HUES6 (cell line): ENCODE measurements around the gene PBX3.

Experiments used
- H3K27ac ChIP-seq: 2 replicates; pipeline ENCODE4 v1.7.0; 2013; ENCODE audit warnings: low read depth, mild to moderate bottlenecking, low read length, inconsistent platforms
- H3K27me3 ChIP-seq: 2 replicates; pipeline ENCODE4 v1.6.1; 2013; ENCODE audit warnings: low read length; ENCODE audit not compliant: control insufficient read depth, insufficient read depth
- H3K36me3 ChIP-seq: 2 replicates; pipeline ENCODE4 v1.6.1; 2013; ENCODE audit warnings: low read length; ENCODE audit not compliant: control insufficient read depth, insufficient read depth
- H3K4me1 ChIP-seq: 2 replicates; pipeline ENCODE4 v1.6.1; 2013; ENCODE audit warnings: low read length; ENCODE audit not compliant: control insufficient read depth, insufficient read depth
- H3K4me3 ChIP-seq: 2 replicates; pipeline ENCODE4 v1.5.1; 2013; ENCODE audit warnings: low read depth, low read length
- H3K9ac ChIP-seq: one replicate; pipeline ENCODE4 v1.6.1; 2013; ENCODE audit warnings: mild to moderate bottlenecking, low read length
- H3K9me3 ChIP-seq: 2 replicates; pipeline ENCODE4 v1.6.1; 2013; ENCODE audit warnings: low read depth, low read length; ENCODE audit not compliant: control insufficient read depth, insufficient read depth

The PBX3 gene

DNA sequence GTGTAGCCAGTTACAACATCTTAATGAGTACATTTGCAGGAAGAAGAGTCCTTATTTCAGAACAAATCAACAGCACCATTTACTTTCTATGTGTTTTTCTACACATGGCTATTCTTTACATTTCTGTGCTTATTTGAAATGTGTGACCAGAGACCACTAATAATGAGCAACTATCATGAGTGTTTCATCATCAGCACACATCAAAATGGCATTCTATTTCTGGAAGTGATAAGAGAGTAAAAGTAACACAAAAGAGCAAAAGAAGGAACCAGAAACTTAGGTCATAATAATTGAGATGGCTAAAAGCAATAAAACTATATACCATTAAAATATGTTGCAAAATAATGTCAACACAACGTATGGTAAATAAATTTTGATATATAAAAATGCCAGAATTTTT, 159.7 kb downstream of the PBX3 start:
- H3K27me3 ChIP-seq = no peaks in the 10 kb centered on the region
- no peak overlapping the region for H3K9ac ChIP-seq
- H3K4me1 ChIP-seq = peaks cover 29% of the 10 kb centered on the region
- H3K4me3 ChIP-seq = no peak overlapping the region
- no peak overlapping the region for H3K27ac ChIP-seq
- no peaks in the 10 kb centered on the region for H3K9me3 ChIP-seq
- H3K36me3 ChIP-seq = no peaks in the 10 kb centered on the region

DNA sequence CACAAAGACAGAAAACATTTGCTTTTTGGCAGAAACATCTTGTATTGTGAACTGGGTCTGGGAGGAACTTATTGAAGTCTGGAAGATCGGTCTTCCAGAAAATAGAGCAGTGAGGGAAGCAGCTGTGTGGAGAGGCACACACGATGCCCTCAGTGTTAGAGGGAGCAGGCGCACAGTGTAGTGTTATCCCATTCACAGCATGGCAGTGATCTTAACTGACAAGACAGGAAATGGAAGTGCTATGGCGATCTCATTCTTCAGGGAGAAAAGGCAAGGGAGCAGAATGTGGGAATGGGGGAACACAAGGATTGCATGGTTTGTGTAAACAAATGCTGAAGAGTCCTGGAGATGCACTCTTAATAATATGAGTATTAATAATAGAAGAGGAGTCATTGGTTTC, 161.0 kb downstream of the PBX3 start:
- no peak overlapping the region for H3K4me3 ChIP-seq
- no peaks in the 10 kb centered on the region for H3K36me3 ChIP-seq
- no peak overlapping the region for H3K27ac ChIP-seq
- H3K4me1 ChIP-seq = peaks cover 34% of the 10 kb centered on the region
- H3K27me3 ChIP-seq = no peaks in the 10 kb centered on the region
- H3K9me3 ChIP-seq = no peaks in the 10 kb centered on the region
- H3K9ac ChIP-seq = no peak overlapping the region

DNA sequence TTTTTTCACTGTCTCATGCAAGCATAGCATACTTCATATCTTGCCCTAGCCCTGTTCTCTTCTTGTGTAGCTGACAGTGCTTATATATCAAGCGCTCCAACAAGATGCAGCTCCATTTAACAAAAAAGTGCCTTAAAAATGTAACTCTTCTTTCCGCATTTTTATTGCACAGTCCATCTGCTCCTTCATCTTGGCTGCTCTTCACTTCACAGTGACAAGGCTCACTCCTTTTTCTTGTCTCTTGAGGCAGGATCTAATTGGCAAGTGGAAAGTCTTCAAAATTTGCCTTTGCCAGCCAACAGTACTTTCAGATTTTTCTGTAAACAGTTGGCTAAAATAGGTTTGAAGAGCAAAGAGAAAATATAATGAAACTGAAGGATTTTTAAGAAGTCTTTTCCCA, 161.8 kb downstream of the PBX3 start:
- Histone ChIP-seq H3K36me3 (no peaks in the 10 kb centered on the region), H3K9me3 (no peaks in the 10 kb centered on the region), H3K9ac (no peak overlapping the region), H3K27me3 (no peaks in the 10 kb centered on the region), H3K4me1 (peaks cover 34% of the 10 kb centered on the region), H3K4me3 (no peak overlapping the region), H3K27ac (no peak overlapping the region)

GRCh38 chr9:125909459-125909858, 162.3 kb downstream of the PBX3 start:
- H3K27me3 ChIP-seq = no peaks in the 10 kb centered on the region
- no peak overlapping the region for H3K9ac ChIP-seq
- peaks cover 30% of the 10 kb centered on the region for H3K4me1 ChIP-seq
- no peak overlapping the region for H3K27ac ChIP-seq
- no peaks in the 10 kb centered on the region for H3K36me3 ChIP-seq
- no peaks in the 10 kb centered on the region for H3K9me3 ChIP-seq
- H3K4me3 ChIP-seq = no peak overlapping the region

DNA sequence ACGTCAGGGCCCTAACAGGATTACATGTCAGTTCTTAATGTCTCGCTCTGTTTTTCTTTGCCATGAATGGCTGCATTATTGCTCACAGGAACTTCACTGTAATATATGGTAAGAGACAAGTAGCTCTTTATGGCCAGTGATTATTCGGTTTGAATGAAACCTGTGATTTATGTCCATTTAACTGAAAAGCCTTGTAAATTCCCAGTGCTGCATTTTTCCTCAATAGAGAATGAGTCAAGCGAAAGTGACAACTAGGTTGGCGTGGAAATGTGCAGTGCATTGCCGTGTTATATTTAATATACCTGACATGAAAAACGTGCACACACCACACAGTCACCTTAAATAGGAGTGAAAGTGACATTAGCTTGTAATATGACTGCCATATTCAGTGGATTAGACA, 163.1 kb downstream of the PBX3 start:
- H3K27me3 ChIP-seq = no peaks in the 10 kb centered on the region
- no peak overlapping the region for H3K27ac ChIP-seq
- no peak overlapping the region for H3K9ac ChIP-seq
- H3K36me3 ChIP-seq = no peaks in the 10 kb centered on the region
- no peak overlapping the region for H3K4me3 ChIP-seq
- H3K9me3 ChIP-seq = no peaks in the 10 kb centered on the region
- H3K4me1 ChIP-seq = peaks cover 28% of the 10 kb centered on the region

DNA sequence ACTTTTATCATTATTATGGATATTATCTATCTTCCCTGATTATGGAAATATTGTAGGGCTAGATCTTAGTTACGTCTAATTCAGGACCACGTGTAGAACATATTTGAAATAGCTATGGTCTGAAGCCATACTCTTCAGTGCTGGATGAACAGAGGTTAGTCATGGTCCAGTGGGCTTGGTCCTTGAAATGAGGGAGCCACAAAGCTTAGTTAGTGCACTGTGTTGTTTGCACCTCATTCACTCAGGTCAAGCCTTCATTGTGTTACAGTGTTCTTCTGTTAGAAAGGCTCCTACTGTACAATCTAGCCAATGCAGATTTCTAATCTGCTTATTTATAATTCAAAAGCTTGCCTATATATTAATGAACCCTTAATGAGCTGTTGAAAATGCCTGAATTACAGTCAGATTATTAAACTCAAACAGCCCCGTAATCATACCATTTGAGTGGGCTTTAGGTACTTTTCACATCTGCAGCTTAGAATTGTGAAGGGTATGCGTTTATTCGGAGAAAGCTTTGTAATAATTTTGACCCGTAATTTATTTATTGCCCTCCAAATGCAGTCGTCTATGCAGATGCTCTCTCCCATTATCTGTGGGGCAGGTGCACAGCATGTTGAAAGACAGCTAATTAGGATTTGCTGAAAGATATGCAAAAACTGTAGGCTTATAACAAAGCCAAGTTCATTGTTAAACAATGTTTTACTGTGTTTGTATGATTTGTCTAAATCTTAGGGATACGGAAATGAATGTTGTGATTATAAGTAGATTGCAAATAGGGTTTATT, 164.9 kb downstream of the PBX3 start:
- H3K9ac ChIP-seq = no peak overlapping the region
- H3K4me3 ChIP-seq = no peak overlapping the region
- peaks cover 25% of the 10 kb centered on the region for H3K4me1 ChIP-seq
- no peaks in the 10 kb centered on the region for H3K27me3 ChIP-seq
- H3K27ac ChIP-seq = no peak overlapping the region
- H3K36me3 ChIP-seq = 0 out of 2 replicates have a peak, but pooled peaks cover 4% of the 10 kb centered on the region
- H3K9me3 ChIP-seq = no peaks in the 10 kb centered on the region

DNA sequence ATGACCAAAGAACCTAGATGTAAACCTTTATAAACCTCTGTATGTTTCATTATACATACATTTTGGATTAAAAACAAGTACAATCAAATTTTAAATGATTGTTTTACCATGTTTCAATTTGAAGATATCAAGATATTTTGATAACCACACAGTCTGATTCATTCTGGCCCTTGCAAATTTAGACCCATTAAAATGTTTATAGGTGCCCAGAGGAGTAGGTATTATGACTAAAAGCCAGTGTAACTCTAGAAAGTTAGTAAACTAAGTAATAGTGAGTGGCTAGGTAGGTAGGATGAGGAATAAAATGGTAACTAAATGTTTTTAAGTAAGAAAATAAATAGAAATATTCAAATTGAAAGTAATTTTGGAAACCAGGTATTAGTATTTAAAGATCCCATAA, 165.5 kb downstream of the PBX3 start:
- Histone ChIP-seq H3K36me3 (peaks cover 4% of the 10 kb centered on the region; the same call in 1 of the 2 replicates), H3K27ac (no peak overlapping the region), H3K27me3 (no peaks in the 10 kb centered on the region), H3K9ac (no peak overlapping the region), H3K4me1 (peaks cover 20% of the 10 kb centered on the region), H3K4me3 (no peak overlapping the region), H3K9me3 (no peaks in the 10 kb centered on the region)

DNA sequence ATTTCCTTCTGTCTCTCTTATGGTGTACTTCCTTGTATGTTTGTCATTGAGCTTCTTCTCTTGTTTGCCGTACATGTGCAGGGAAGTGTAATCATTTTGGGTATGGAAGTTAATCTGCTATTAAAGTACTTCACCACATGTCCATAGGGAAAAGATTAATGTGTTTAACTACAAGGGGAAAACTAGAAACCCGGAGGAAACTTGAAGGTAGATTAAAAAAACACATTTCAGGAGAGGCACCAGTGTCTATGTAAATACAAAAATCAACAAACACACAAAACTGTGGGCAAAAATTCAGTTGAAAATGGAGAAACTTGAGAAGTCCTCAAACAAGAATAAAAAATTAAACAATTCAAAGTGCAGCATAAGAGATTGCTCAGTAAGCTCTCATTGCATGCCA, 166.4 kb downstream of the PBX3 start:
- peaks cover 4% of the 10 kb centered on the region; the same call in 1 of the 2 replicates for H3K36me3 ChIP-seq
- H3K4me1 ChIP-seq = peaks cover 12% of the 10 kb centered on the region; the same call in 1 of the 2 replicates
- H3K27me3 ChIP-seq = no peaks in the 10 kb centered on the region
- no peak overlapping the region for H3K27ac ChIP-seq
- H3K4me3 ChIP-seq = no peak overlapping the region
- H3K9ac ChIP-seq = no peak overlapping the region
- H3K9me3 ChIP-seq = no peaks in the 10 kb centered on the region

DNA sequence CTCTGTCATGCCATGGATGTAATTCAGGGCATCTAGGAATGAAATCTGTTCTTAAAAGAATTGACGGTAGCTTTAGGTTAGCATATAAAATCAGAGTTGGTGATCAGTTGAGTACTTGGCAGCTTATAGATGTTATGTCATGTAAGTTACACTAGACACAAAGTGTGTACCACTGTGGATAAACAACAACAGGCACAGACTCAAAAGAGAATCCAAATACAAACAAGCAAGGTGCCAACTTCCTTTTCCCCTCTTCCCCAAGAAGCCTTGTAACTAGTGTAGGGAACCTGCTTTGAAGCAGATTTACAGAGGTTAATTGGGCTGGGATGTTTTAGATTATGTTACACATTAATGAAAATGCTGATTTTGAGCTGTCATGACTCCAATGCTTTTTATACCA, 167.2 kb downstream of the PBX3 start:
- H3K4me3 ChIP-seq = no peak overlapping the region
- H3K27ac ChIP-seq = no peak overlapping the region
- H3K4me1 ChIP-seq = peaks cover 12% of the 10 kb centered on the region; the same call in 1 of the 2 replicates
- peaks cover 4% of the 10 kb centered on the region; the same call in 1 of the 2 replicates for H3K36me3 ChIP-seq
- no peaks in the 10 kb centered on the region for H3K27me3 ChIP-seq
- no peaks in the 10 kb centered on the region for H3K9me3 ChIP-seq
- no peak overlapping the region for H3K9ac ChIP-seq

DNA sequence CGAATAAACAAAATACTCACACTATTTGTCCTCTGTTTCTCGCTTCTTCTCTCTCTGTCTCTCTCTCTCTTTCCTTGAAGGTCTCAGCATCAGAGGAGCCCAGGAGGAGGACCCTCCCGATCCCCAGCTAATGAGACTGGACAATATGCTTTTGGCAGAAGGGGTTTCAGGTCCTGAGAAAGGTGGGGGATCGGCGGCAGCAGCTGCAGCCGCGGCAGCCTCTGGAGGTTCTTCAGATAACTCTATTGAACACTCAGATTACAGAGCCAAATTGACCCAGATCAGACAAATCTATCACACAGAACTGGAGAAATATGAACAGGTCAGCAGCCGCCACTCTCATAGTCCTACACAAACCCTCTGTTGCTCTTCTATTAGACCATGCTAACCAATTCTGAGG, 168.4 kb downstream of the PBX3 start:
- Histone ChIP-seq H3K27me3 (no peaks in the 10 kb centered on the region), H3K9ac (no peak overlapping the region), H3K4me1 (peaks cover 12% of the 10 kb centered on the region; the same call in 1 of the 2 replicates), H3K36me3 (peaks cover 4% of the 10 kb centered on the region; the same call in 1 of the 2 replicates), H3K9me3 (no peaks in the 10 kb centered on the region), H3K4me3 (no peak overlapping the region), H3K27ac (no peak overlapping the region)

- Histone ChIP-seq H3K9ac (no peak overlapping the region), H3K36me3 (peaks cover 4% of the 10 kb centered on the region; the same call in 1 of the 2 replicates), H3K27me3 (no peaks in the 10 kb centered on the region), H3K4me1 (no peaks in the 10 kb centered on the region), H3K9me3 (no peaks in the 10 kb centered on the region), H3K27ac (no peak overlapping the region), H3K4me3 (no peak overlapping the region)
Observed at GRCh38 chr9:125919565-125919964, 172.4 kb downstream of the PBX3 start.
